BJ (cell line): ENCODE measurements around the gene IBSP. TPM values are rescaled to one million over a fixed set of nuclear protein-coding genes. Genes with fewer than 3 reads are reported as not detected.

ENCODE experiments used
- CTCF ChIA-PET: fragments of 350-600 bp; formaldehyde crosslinking; extraction: SDS; loops from one replicate; lab custom pipeline; 2021; ENCODE audit warnings: antibody characterized with exemption, inconsistent platforms; lab: Yijun Ruan, JAX
- POLR2A ChIA-PET: fragments of 300-600 bp; sonication (Branson Sonifier 250); formaldehyde crosslinking; extraction: SDS; loops from one replicate; lab custom pipeline; 2021; ENCODE audit warnings: antibody characterized with exemption; lab: Charles Lee
- DNase-seq: peaks from one replicate; pipeline ENCODE4 v3.0.0-alpha.2; 2011; ENCODE audit warnings: low read depth
- H3K27me3 ChIP-seq: 2 replicates; pipeline ENCODE4 v1.6.0; 2011; ENCODE audit warnings: low read length; ENCODE audit not compliant: control insufficient read depth, insufficient read depth
- H3K36me3 ChIP-seq: 2 replicates; pipeline ENCODE4 v1.5.1; 2011; ENCODE audit warnings: low read length; ENCODE audit not compliant: control insufficient read depth, insufficient read depth
- H3K4me3 ChIP-seq: 2 replicates; pipeline ENCODE4 v1.5.1; 2011; ENCODE audit warnings: low read depth, mild to moderate bottlenecking, control low read depth, low read length
- CTCF ChIP-seq: IDR thresholded peaks from 2 replicates; pipeline ENCODE4 v1.5.1; 2011; ENCODE audit warnings: low read depth, mild to moderate bottlenecking, control low read depth, inconsistent platforms, low read length, moderate library complexity; ENCODE audit not compliant: insufficient read depth
- polyA plus RNA-seq: library from polyadenylated mRNA; depleted of rRNA; stranded (reverse); fragments of >200 nt; gene quantifications from 2 replicates; pipeline ENCODE4 v1.2.3, GENCODE V29; 2011; rRNA removed

IBSP gene
- polyA plus RNA-seq, 1 experiment: not detected

GRCh38 chr4:87855559-87855958 lies 56.2 kb downstream of the IBSP start:
- no peak overlapping the region for H3K4me3 ChIP-seq
- POLR2A ChIA-PET: no interaction called here
- no peaks in the 10 kb centered on the region for H3K27me3 ChIP-seq
- TF ChIP-seq CTCF: no peak
- CTCF ChIA-PET: interaction anchor here (0.6 to 4.5 kb wide), 4 partner anchors 9 to 356 kb away, joined by 3 to 45 read pairs (median 13); no protein-coding TSS in a partner anchor
- no peaks in the 10 kb centered on the region for H3K36me3 ChIP-seq
- DNase-seq: no peak

- no peaks in the 10 kb centered on the region for H3K36me3 ChIP-seq
- H3K4me3 ChIP-seq: no peak overlapping the region
- no peaks in the 10 kb centered on the region for H3K27me3 ChIP-seq
- TF ChIP-seq CTCF: no peak
- no peak for DNase-seq
- ChIA-PET CTCF (interaction anchor here (0.8 to 1.8 kb wide), 6 partner anchors 7 to 355 kb away, joined by 3 to 11 read pairs (median 4); no protein-coding TSS in a partner anchor), POLR2A (no interaction called here)
Measured at GRCh38 chr4:87856816-87857215, 57.5 kb downstream of the IBSP start.

- ChIA-PET POLR2A (no interaction called here), CTCF (interaction anchor here (1.0 to 1.8 kb wide), 4 partner anchors 8 to 354 kb away, joined by 4 to 11 read pairs (median 7); no protein-coding TSS in a partner anchor)
- H3K4me3 ChIP-seq: no peak overlapping the region
- H3K27me3 ChIP-seq: no peaks in the 10 kb centered on the region
- DNase-seq: no peak
- TF ChIP-seq CTCF: no peak
- no peaks in the 10 kb centered on the region for H3K36me3 ChIP-seq
Measured at GRCh38 chr4:87857789-87858188, 58.4 kb downstream of the IBSP start.

Other genes with a start within 250 kb of the IBSP start
- not detected in 2 replicates for gene DSPP, start 191.0 kb upstream of the IBSP start, polyA plus RNA-seq
- gene DMP1, start 149.3 kb upstream of the IBSP start, polyA plus RNA-seq: not detected in 2 replicates
- not detected in 2 replicates for gene MEPE, start 33.4 kb downstream of the IBSP start, polyA plus RNA-seq
- gene SPP1, start 176.2 kb downstream of the IBSP start, polyA plus RNA-seq: 4.9 and 5.4 TPM in 2 replicates
- 67.0 and 121 TPM in 2 replicates for gene PKD2, start 208.1 kb downstream of the IBSP start, polyA plus RNA-seq